ENCODE measurements around the gene APOOL. TPM values are rescaled to one million over a fixed set of nuclear protein-coding genes. Genes with fewer than 3 reads are reported as not detected.
A peak's percentile ranks its signal among the peaks of the same experiment; 100 is the strongest.
"Not testable (repeated sequence)": the region's sequence is repeated elsewhere in the genome, so short reads cannot be mapped to it uniquely, and the experiment has no call there.

The APOOL gene, protein sequence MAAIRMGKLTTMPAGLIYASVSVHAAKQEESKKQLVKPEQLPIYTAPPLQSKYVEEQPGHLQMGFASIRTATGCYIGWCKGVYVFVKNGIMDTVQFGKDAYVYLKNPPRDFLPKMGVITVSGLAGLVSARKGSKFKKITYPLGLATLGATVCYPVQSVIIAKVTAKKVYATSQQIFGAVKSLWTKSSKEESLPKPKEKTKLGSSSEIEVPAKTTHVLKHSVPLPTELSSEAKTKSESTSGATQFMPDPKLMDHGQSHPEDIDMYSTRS
- 19.4 and 21.1 TPM in 2 replicates for total RNA-seq

GRCh38 chrX:85003655-85004244 lies at the start of gene APOOL:
Gene APOOL (plus strand): TSS chrX:85003877. CDS start chrX:85003913, 36 bp downstream.
- Mint-ChIP-seq H3K4me3 (peak within 1 kb of the TSS; percentile 86), H3K4me1 (peaks cover 5% of the 10 kb centered on the region), H3K9me3 (peaks cover 3% of the 10 kb centered on the region), H3K36me3 (ENCODE audit: low read depth) (no peaks in the 10 kb centered on the region), H3K27me3 (peaks cover 4% of the 10 kb centered on the region), H3K27ac (peak within 1 kb of the TSS; percentile 78)
- intact Hi-C loops (cut with micrococcal nuclease): no loop called here
- DNase-seq: peak; percentile 94

- Mint-ChIP-seq H3K9me3 (no peaks in the 10 kb centered on the region), H3K27me3 (no peaks in the 10 kb centered on the region), H3K4me1 (no peaks in the 10 kb centered on the region), H3K27ac (no peak overlapping the region), H3K4me3 (no peak overlapping the region), H3K36me3 (ENCODE audit: low read depth) (no peaks in the 10 kb centered on the region)
- DNase-seq: no peak
- intact Hi-C loops (cut with micrococcal nuclease): no loop called here
Observed at GRCh38 chrX:84956304-84956703, 47.4 kb upstream of the APOOL start.

- intact Hi-C loops (cut with micrococcal nuclease): no loop called here
- H3K27me3 Mint-ChIP-seq: no peaks in the 10 kb centered on the region
- no peak for DNase-seq
- H3K4me1 Mint-ChIP-seq: no peaks in the 10 kb centered on the region
- no peak overlapping the region for H3K4me3 Mint-ChIP-seq
- no peak overlapping the region for H3K27ac Mint-ChIP-seq
- peaks cover 3% of the 10 kb centered on the region for H3K9me3 Mint-ChIP-seq
- no peaks in the 10 kb centered on the region for H3K36me3 Mint-ChIP-seq (ENCODE audit: low read depth)
Observed at GRCh38 chrX:84974803-84975202, 28.9 kb upstream of the APOOL start.

- DNase-seq; intact Hi-C loops (cut with micrococcal nuclease); H3K27me3 Mint-ChIP-seq; H3K36me3 Mint-ChIP-seq (ENCODE audit: low read depth); H3K27ac Mint-ChIP-seq; H3K9me3 Mint-ChIP-seq; H3K4me3 Mint-ChIP-seq; H3K4me1 Mint-ChIP-seq: not testable (repeated sequence)
Observed at GRCh38 chrX:84991739-84992138, 11.9 kb upstream of the APOOL start.

GRCh38 chrX:84993150-84993549 lies 10.5 kb upstream of the APOOL start:
- H3K4me3 Mint-ChIP-seq: no peak overlapping the region
- H3K27me3 Mint-ChIP-seq: no peaks in the 10 kb centered on the region
- H3K9me3 Mint-ChIP-seq: no peaks in the 10 kb centered on the region
- intact Hi-C loops (cut with micrococcal nuclease): no loop called here
- H3K27ac Mint-ChIP-seq: no peak overlapping the region
- H3K4me1 Mint-ChIP-seq: no peaks in the 10 kb centered on the region
- H3K36me3 Mint-ChIP-seq (ENCODE audit: low read depth): no peaks in the 10 kb centered on the region
- DNase-seq: no peak

GRCh38 chrX:85001344-85001743 lies 2.3 kb upstream of the APOOL start:
- Mint-ChIP-seq H3K4me3 (no peak overlapping the region), H3K4me1 (peaks cover 5% of the 10 kb centered on the region), H3K36me3 (ENCODE audit: low read depth) (no peaks in the 10 kb centered on the region), H3K9me3 (peaks cover 3% of the 10 kb centered on the region), H3K27me3 (peaks cover 4% of the 10 kb centered on the region), H3K27ac (no peak overlapping the region)
- DNase-seq: no peak
- intact Hi-C loops (cut with micrococcal nuclease): no loop called here

DNA sequence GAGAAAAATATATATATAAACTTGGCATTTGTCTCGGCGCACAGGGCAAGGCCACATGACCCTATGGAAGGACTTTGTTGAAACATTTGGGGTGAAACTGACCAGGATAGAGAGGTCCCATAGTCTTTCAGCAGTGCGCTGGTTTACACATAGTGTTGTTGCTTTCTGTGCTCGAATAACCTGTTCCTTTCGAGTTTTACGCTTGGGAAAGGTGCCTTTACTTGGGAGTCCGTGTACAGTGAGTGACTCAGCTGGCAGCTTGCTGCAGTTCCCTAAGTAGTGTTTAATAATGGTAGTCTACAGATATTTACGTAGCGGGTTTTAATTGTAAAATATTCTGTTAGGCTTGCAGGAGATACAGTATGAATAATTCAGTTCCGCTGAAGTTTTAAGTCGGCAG lies 578 bp downstream of the APOOL start:
- Mint-ChIP-seq H3K27me3 (peaks cover 4% of the 10 kb centered on the region), H3K4me3 (peak overlapping the region; percentile 86), H3K27ac (peak overlapping the region; percentile 78), H3K9me3 (peaks cover 3% of the 10 kb centered on the region), H3K36me3 (ENCODE audit: low read depth) (no peaks in the 10 kb centered on the region), H3K4me1 (peaks cover 5% of the 10 kb centered on the region)
- DNase-seq: no peak
- intact Hi-C loops (cut with micrococcal nuclease): no loop called here

DNA sequence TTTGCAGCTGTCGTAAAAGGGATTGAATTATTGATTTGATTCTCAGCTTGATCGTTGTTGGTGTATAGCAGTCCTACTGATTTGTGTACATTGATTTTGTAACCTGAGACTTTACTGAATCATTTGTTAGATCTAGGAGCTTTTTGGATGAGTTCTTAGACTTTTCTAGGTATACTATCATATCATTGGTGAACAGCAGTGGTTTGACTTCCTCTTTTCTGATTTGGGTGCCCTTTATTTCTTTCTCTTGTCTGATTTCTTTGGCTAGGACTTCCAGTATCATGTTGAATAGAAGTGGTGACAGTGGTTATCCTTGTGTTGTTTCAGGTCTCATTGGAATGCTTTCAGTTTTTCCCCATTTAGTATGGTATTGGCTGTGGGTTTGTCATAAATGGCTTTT lies 8.4 kb downstream of the APOOL start:
- Mint-ChIP-seq H3K4me1 (no peaks in the 10 kb centered on the region), H3K36me3 (ENCODE audit: low read depth) (peaks cover 4% of the 10 kb centered on the region), H3K4me3 (no peak overlapping the region), H3K9me3 (peaks cover 7% of the 10 kb centered on the region), H3K27me3 (no peaks in the 10 kb centered on the region), H3K27ac (no peak overlapping the region)
- intact Hi-C loops (cut with micrococcal nuclease): no loop called here
- no peak for DNase-seq

DNA sequence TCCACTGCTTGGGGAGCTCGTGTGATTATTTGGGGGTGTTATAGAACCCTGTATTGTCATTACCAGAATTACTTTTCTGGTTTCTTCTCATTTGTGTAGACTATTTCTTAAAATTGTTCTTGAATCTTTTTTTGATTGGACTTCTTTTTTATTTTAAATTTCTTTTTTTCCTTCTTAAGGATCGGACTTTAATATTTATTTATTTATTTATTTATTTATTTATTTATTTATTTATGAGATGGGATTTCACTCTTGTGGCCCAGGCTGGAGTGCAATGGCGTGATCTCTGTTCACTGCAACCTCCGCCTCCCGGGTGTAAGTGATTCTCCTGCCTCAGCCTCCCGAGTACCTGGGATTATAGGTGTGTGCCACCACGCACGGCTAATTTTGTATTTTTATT lies 11.7 kb downstream of the APOOL start:
- intact Hi-C loops (cut with micrococcal nuclease); H3K9me3 Mint-ChIP-seq; H3K27me3 Mint-ChIP-seq; DNase-seq; H3K4me3 Mint-ChIP-seq; H3K4me1 Mint-ChIP-seq; H3K27ac Mint-ChIP-seq: not testable (repeated sequence)
- peaks cover 18% of the 10 kb centered on the region for H3K36me3 Mint-ChIP-seq (ENCODE audit: low read depth)

- Mint-ChIP-seq H3K27ac (no peak overlapping the region), H3K9me3 (peaks cover 7% of the 10 kb centered on the region), H3K4me1 (no peaks in the 10 kb centered on the region), H3K27me3 (no peaks in the 10 kb centered on the region), H3K4me3 (no peak overlapping the region), H3K36me3 (ENCODE audit: low read depth) (peaks cover 15% of the 10 kb centered on the region)
- DNase-seq: no peak
- intact Hi-C loops (cut with micrococcal nuclease): no loop called here
Observed at GRCh38 chrX:85017721-85018120, 14.0 kb downstream of the APOOL start.

DNA sequence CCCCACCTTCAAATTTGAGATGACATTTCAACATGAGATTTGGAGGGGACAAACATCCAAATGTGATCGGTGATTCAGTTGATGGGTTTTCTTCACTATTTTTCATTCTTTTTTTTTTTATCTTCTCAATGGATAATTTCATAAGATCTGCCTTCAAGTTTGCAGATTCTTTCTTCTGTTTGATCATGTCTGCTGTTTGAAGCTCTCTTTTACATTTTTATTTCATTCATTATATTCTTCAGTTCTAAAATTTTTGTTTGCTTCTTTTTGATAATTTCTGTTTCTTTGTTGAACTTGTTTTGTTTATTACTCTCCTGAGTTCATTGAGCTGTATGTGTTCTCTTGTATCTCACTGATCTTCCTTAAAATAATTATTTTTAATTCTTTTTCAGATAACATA lies 14.8 kb downstream of the APOOL start:
- Mint-ChIP-seq H3K27me3 (no peaks in the 10 kb centered on the region), H3K4me1 (no peaks in the 10 kb centered on the region), H3K36me3 (ENCODE audit: low read depth) (peaks cover 15% of the 10 kb centered on the region), H3K27ac (no peak overlapping the region), H3K9me3 (no peaks in the 10 kb centered on the region), H3K4me3 (no peak overlapping the region)
- DNase-seq: no peak
- intact Hi-C loops (cut with micrococcal nuclease): no loop called here

GRCh38 chrX:85020216-85020615 lies 16.5 kb downstream of the APOOL start:
- intact Hi-C loops (cut with micrococcal nuclease): no loop called here
- DNase-seq: no peak
- H3K4me1 Mint-ChIP-seq: no peaks in the 10 kb centered on the region
- H3K27ac Mint-ChIP-seq: no peak overlapping the region
- no peaks in the 10 kb centered on the region for H3K9me3 Mint-ChIP-seq
- H3K36me3 Mint-ChIP-seq (ENCODE audit: low read depth): peaks cover 15% of the 10 kb centered on the region
- no peak overlapping the region for H3K4me3 Mint-ChIP-seq
- H3K27me3 Mint-ChIP-seq: no peaks in the 10 kb centered on the region

- H3K36me3 Mint-ChIP-seq (ENCODE audit: low read depth): peaks cover 4% of the 10 kb centered on the region
- H3K4me3 Mint-ChIP-seq: no peak overlapping the region
- DNase-seq: no peak
- no peaks in the 10 kb centered on the region for H3K4me1 Mint-ChIP-seq
- no peaks in the 10 kb centered on the region for H3K9me3 Mint-ChIP-seq
- intact Hi-C loops (cut with micrococcal nuclease): no loop called here
- no peak overlapping the region for H3K27ac Mint-ChIP-seq
- no peaks in the 10 kb centered on the region for H3K27me3 Mint-ChIP-seq
Observed at GRCh38 chrX:85024044-85024443, 20.4 kb downstream of the APOOL start.

- intact Hi-C loops (cut with micrococcal nuclease): no loop called here
- no peak for DNase-seq
- Mint-ChIP-seq H3K4me3 (no peak overlapping the region), H3K9me3 (no peaks in the 10 kb centered on the region), H3K27ac (no peak overlapping the region), H3K36me3 (ENCODE audit: low read depth) (peaks cover 2% of the 10 kb centered on the region), H3K27me3 (no peaks in the 10 kb centered on the region), H3K4me1 (no peaks in the 10 kb centered on the region)
Observed at GRCh38 chrX:85024562-85024961, 20.9 kb downstream of the APOOL start.

GRCh38 chrX:85026170-85026569 lies 22.5 kb downstream of the APOOL start:
- no peaks in the 10 kb centered on the region for H3K4me1 Mint-ChIP-seq
- intact Hi-C loops (cut with micrococcal nuclease): no loop called here
- H3K9me3 Mint-ChIP-seq: no peaks in the 10 kb centered on the region
- no peak for DNase-seq
- peaks cover 1% of the 10 kb centered on the region for H3K36me3 Mint-ChIP-seq (ENCODE audit: low read depth)
- H3K27ac Mint-ChIP-seq: no peak overlapping the region
- H3K4me3 Mint-ChIP-seq: no peak overlapping the region
- no peaks in the 10 kb centered on the region for H3K27me3 Mint-ChIP-seq
